DMS114 treated with DMSO at 0.1 percent for 48 hours (cell line): ENCODE measurements around the gene RTF1.
"Not testable (repeated sequence)": the region's sequence is repeated elsewhere in the genome, so short reads cannot be mapped to it uniquely, and the experiment has no call there.

Experiments used
- DNase-seq: peaks from one replicate; lab custom pipeline; 2025; ENCODE audit not compliant: unreplicated experiment; lab: John Stamatoyannopoulos, UW

RTF1 gene

DNA sequence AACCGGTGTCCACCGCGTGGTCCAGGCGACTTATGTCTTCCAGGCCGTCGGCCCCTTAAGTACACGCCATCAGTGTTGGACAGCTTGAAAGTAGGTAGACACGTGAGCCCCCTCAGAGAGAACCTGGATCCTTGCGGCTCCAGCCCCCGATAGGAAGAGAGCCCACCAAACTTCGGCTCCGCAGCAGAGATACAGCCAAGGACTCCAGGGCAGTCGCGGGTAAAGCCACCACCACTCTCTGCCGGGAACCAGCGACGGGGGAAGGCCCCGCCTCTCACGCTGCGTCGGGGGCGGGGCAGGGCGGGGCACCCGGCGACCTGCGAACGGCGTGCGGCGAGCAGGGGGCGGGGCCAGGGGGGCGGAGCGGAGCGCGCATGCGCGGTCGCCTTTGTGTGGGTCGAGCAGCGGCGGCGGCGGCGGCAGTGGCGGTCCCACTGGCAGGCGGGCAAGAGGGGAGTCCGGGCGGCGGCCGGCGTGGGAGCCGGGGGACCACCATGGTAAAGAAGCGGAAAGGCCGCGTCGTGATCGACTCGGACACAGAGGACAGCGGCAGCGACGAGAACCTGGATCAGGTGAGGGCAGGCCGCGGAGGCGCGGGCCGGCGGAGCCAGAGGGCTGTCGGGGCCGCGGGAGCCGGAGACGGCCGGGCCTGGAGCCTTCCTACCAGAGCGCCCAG is at the start of gene RTF1:
Gene RTF1 (plus strand): TSS at position 354 of the 676 bp plus-strand sequence. CDS start 21 bp downstream, at position 375.
- DNase-seq: peak; percentile 87

DNA sequence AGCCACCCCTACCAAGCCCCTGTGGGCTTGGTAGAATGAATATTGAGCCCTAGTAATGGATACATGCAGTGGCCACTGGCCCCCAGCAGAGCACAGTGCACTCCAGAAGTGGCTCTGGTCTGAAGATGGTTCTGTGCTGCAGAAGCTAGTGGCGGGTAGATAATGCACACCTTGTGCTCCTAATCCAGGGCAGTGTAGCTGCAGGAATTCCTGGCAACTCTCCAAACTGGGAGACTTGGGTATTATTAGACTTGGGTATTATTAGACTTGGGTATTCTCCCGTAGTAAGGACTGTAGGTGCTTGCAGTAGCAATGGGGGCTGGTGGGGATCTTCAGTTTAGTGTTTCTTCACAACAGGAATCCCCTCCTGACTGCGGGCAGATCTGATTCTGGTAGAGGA is 49.5 kb upstream of the RTF1 start:
- no peak for DNase-seq

DNA sequence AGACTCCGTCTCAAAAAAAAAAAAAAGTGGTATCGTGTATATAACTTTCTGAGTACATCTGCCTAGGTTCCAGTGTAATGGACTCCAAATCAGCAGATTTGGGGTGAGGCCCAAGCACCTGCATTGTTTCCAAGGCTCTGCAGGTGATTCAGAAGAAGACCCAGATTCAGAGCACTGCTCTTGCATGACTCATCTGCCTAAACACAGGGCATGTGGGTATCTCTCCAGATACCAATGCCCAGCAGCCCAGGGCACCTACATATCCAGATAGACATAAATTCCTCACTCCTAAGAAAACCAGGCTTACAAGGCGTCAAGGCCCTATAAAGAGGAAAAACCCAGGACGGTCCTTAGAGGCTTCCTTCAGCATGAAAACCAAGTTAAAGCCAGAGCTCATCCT is 38.9 kb upstream of the RTF1 start:
- no peak for DNase-seq

DNA sequence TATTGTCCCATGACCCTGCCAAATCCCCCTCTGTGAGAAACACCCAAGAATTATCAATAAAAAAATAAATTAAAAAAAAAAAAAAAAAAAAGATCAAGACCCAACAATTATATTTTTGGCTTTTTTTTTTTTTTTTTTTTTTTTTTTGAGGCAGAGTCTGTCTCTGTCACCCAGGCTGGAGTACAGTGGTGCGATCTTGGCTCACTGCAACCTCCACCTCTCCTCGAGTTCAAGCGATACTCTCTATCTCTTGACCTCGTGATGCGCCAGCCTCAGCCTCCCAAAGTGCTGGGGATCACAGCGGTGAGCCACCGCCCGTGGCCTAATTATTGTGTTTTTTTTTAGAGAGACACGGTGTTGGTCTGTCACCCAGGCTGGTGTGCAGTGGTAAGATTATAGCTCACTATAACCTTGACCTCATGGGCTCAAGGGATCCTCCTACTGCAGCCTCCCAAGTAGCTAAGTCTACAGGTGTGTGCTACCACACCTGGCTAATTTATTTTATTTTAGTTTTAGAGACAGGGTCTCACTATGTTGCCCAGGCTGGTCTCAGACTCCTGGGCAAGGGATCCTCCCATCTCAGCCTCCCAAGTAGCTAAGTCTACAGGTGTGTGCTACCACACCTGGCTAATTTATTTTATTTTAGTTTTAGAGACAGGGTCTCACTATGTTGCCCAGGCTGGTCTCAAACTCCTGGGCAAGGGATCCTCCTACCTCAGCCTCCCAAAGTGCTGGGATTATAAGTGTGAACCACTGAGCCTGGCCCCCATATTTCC is 32.7 kb upstream of the RTF1 start:
- not testable (repeated sequence) for DNase-seq

DNA sequence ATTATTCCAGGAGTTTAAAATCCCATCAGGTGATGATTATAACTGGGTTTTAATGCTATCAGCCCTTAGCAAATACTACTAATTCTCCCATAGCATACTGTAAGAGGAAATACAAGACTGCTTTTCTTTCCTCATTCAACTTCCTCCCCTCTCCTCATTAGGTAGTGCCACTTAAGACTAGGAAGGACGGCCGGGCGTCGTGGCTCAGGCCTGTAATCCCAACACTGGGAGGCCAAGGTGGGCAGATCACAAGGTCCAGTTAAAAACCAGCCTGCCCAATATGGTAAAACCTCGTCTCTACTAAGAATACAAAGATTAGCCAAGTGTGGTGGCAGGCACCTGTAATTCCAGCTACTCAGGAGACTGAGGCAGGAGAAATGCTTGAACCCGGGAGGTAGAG is 29.2 kb upstream of the RTF1 start:
- DNase-seq: no peak

DNA sequence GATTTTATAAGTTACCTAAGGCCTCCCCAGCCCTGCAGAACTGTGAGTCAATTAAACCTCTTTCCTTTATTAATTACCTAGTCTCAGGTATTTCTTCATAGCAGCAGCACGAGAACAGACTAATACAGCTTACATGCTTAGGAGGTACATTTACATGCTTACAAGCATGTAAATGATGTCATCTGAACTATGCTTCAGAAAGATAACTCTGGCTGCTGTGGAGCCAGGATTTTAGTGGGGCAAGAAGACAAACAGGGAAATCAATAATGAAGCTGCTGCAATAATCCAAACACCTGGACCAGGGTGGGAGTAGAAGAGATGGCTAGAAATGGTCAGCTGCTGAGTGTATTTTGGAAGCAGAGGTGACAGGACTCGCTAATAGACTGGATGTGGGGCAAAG is 24.2 kb upstream of the RTF1 start:
- no peak for DNase-seq

DNA sequence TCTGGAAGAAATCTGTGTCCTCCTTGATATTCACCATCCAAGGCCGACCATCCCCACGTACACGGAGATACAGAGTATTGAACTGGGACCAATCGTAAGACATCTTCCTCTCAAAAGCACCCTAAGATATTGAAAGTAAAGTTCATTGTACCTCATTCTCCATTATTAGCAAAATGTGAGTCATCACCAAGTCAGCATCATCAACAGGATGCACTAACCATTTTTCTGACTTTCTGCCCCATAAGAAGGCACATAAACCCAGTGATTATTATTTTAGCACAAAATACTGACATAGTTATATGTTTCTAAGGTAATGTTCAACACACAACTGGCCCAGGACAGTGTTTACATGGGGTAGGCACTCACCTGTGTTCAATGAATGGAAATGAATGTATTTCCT is 22.0 kb upstream of the RTF1 start:
- DNase-seq: no peak

DNA sequence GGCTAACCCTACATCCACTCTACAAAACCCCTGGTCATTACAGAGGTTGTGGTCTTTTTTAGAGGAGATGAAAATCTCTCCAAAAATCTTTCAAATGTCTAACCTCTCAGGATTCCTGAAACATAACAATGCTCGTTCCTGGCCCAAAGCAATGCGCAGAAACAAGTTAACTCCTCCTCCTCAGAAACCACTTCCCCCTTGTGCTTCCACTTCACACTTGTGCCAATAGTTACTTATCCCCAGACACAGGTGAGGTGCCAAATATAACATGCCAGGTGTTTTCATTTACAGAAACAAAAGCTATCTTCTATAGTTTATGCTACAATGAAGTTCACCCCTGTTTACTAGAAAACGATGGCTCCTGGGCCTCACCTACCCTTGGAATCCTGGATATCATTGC is 20.8 kb upstream of the RTF1 start:
- DNase-seq: no peak

DNA sequence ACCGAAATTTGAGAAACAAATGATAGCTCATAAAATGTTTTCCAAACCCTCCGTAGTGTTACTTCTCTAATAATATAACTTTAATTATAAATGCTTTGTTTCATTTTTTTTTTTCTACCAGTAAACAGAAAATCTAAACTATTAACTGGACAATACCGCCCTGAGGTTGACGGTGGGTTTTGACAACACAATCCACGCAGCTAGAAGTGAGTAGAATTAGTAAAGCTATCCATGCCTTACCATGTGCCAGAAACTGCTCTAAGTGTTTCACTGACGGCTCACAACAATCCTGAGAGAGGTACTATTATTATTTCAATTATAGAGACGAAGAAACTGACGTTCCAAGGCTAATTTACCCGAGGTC is 15.0 kb upstream of the RTF1 start:
- DNase-seq: no peak

DNA sequence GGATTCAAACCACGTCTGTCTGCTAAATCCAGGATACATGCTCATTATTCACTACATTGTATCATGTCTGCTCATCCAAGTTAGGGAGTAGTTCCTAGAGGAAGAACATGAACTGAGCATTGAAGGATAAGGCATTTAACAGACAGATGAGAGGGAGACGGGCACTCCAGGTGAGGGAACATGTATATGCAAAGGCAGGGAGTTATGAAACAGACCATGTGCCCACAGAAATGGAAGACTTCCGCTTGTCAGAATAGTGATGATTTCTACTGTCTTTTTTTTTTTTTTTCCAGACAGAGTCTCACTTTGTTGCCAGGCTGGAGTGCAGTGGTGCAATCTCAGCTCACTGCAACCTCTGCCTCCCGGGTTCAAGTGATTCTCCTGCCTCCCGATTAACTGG is 9.6 kb upstream of the RTF1 start:
- DNase-seq: no peak

DNA sequence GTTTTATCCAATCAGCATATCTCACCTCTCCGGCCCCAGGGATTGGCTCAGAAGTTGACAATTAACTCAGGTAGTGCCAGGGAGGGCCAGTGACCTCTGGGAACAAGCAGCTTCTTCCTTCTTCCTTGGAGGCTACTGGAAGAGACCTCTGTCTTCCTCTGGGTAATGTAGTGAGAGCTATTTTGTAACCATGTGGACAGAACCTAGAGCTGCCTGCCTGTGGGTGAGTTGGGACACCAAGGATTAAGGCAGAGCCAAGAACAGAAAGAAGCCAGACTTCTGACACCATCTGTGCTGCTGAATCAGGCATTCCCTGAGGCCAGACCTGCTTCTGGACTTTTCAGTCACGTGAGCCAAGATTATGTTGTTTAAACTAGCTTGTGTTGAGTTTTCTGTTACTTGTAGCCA is 8.7 kb upstream of the RTF1 start:
- no peak for DNase-seq

DNA sequence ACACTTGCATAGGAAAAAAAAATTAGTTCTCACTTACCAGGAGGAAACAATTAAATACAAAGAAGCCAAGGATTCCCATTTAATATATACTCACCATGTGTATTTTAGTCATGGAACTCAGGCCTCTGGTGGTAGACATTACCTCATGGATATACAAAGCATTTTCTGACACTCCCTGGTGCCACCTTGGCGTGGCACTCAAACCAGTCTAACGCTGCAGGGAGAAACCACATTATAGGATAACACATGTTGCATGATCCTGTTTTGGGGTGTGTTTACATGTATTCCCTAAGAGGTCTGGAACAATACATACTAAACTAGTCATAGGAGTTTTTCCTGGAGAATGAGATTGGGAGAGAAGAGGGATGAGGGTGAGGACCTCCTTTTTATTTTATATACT is 5.9 kb upstream of the RTF1 start:
- DNase-seq: no peak

DNA sequence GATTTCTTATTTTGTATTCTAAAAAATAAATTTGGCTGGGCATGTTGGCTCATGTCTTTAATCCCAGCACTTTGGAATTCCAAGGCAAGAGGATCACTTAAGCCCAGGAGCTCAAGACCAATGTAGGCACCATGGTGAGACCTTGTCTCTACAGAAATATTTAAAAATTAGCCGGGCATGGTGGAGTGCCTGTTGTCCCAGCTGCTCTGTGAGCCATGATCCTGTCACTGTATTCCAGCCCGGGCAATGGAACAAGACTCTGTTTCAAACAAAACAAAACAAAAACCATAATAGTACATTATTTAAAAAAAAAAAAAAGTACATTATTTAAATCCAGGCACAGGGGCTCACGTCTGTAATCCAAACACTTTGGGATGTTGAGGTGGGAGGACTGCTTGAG is 5.5 kb upstream of the RTF1 start:
- DNase-seq: no peak

DNA sequence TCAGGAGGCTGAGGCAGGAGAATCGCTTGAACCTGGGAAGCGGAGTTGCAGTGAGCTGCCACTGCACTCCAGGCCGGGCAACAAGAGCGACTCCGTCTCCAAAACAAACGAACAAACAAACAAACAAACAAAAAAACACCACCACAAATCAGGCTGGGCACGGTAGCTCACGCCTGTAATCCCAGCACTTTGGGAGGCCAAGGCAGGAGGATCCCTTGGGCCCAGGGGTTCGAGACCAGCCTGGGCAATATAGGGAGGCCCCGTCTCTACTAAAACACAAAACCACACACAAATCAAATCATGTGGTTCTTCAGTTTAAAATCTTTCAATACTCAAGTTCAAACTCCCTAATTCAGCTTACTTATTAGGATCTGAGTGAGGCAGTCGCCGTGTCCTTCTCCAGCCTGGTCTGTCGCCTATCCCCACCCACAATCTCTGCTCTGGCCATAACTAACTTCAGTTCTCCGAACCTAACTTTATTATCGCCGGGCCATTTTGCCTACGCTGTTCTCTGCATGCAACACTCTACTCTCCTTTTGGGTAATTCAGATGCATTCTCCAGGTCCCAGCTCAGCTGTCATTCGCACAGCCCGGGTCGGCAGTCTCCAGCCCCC is 660 bp upstream of the RTF1 start:
- DNase-seq: no peak

DNA sequence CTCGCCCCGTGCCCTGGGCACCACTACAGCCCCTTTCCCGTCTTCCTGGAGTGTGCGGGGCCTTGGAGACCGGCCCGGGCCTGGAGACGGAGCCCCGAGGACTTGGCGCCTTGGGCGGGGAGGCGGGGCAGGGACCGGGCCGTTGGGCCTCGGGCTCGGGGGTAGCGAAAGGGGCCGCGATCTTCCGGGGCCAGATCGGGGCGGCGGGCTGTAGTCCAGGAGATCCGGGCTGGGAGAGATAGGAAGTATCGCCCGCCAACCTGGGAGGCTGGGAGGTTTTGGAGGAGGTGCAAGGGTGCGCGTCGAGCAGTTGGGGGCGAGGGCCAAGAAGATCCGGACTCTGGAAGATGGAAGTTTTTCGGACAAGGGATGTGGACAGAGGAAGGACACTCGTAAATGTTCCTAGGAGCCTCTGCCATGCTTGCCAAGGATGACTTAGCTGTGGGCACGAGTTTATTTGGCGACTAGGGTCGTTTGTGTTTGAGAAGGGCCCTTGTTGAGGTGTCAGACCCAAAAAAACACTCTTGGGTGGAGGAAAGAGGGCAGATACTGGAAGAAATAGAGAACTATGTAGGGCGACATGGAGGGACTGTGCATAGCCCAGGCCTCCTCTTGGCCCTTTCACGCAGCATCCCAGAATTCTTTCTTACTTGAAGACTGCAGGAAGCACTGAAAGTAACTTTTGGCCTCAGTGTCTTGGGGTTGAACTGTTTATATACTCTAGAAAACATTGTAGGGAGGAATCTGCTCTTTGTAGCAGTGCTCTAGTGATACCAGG is 712 bp downstream of the RTF1 start:
- no peak for DNase-seq

DNA sequence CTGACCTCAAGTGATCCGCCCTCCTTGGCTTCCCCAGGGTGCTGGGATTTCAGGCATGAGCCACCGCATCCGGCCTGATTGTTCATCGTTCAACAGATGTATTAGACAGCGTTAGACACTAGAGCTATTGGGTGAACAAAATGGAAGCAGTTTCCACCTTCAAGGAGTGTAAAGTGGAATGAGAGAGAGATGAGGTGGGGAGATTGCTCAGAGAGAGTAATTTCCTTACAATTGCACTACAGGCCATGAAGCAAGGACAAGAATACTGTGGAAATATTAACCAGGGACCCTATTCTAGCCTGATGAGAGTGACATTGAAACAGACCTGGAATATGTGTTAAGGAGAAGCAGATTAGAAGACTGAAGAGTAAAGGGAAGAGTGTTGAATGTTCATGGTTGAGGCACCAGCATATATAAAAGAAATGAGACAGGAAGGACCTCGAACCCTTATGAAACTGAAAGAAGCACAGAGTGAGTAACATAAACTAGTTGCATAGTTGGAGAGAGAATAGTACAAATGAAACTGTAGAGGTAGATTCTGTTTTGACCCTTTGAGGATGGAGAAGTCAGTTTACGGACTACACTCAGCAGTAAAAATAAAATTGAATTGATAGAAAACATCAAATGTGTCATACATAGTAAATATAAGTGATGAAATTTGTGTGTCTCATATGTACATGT is 7.2 kb downstream of the RTF1 start:
- DNase-seq: no peak

DNA sequence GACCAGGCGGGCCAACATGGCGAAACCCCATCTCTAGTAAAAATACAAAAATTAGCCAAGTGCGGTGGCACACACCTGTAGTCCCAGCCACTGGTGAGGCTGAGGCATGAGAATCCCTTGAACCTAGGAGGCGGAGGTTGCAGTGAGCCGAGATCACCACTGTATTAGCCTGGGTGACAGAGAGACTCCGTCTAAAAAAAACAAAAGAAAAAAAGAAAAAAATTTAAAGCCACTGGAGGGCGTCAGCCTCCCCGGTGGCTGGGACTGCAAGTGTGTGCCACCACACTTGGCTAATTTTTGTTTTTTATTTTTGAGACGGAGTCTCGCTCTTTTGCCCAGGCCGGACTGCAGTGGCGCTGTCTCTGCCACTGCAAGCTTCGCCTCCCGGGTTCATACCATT is 7.9 kb downstream of the RTF1 start:
- no peak for DNase-seq

DNA sequence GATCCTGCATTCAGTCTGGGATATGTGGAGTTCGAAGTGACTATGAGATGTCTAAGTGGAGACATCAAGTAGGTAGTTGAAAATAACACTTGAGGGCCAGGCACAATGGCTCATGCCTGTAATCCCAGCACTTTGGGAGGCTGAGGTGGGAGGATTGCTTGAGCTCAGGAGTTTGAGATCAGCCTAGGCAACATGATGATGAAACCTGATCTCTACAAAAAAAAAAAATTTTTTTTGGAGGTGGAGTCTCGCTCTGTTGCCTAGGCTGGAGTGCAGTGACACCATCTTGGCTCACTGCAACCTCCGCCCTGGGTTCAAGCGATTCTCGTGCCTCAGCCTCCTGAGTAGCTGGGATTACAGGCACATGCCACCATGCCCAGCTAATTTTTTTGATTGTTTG is 9.0 kb downstream of the RTF1 start:
- DNase-seq: not testable (repeated sequence)

DNA sequence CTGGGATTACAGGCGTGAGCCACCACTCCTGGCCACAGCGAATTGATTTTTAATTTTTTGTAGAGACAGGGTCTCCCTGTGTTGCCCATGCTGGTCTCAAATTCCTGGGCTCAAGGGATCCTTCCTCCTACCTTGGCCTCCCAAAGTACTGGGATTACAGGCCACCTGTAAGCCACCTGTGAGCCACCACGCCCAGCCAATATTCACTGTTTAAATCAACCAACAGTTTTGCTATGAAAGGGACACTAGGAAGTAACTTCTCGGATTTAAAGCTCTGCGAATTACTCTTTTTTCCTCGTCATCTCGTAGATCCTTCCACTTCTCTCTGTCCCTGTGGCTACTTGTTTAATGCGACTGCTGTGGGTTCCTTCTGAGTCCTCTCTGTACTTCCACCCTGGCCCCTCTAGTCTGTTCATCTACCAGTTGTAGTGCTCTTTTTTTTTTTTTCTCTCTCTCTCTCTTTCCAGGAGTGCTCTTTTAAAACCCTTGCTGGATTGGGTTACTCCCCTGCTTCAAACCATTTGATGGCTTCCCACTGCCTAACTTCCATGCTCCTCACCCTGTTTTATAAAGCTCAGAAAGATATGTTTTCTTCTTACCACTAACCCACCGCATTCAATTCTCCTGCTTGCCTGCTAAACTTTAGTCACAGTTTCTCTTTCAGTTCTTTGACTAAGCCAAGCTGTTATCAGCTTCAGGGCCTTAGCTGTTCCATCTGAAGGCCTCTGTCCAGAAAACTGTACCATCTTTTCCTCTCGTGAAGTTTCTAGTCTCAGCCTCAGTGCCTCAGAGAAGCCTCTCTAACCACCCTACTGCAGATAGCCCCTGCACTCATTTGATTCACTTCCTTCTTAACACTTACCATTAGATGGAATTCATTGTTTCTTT is 12.4 kb downstream of the RTF1 start:
- DNase-seq: no peak
